ENCODE measurements around the gene EHMT1. TPM values are rescaled to one million over a fixed set of nuclear protein-coding genes. Genes with fewer than 3 reads are reported as not detected.

Gene EHMT1
- polyA plus RNA-seq, 1 experiment: 23.3 TPM

GRCh38 chr9:137813167-137813566 lies 194.4 kb downstream of the EHMT1 start:
- DNase-seq (ENCODE audit: low read depth): no peak
- CTCF ChIA-PET: no interaction called here
- POLR2A ChIA-PET: no interaction called here
- H3K27me3 ChIP-seq (ENCODE audit: control insufficient read depth, insufficient read depth, low read length): no peaks in the 10 kb centered on the region
- TF ChIP-seq CTCF (IDR thresholded peaks at IDR 0.05; ENCODE audit: insufficient read depth, low read depth, low read length): no peak
- no peak overlapping the region for H3K4me3 ChIP-seq (ENCODE audit: low read depth, low read length)
- peaks cover 49% of the 10 kb centered on the region for H3K36me3 ChIP-seq (ENCODE audit: control insufficient read depth, insufficient read depth, low read length)

GRCh38 chr9:137813651-137814415 lies 195.0 kb downstream of the EHMT1 start:
- no peak for DNase-seq (ENCODE audit: low read depth)
- H3K4me3 ChIP-seq (ENCODE audit: low read depth, low read length): no peak overlapping the region
- CTCF ChIA-PET: no interaction called here
- no peaks in the 10 kb centered on the region for H3K27me3 ChIP-seq (ENCODE audit: control insufficient read depth, insufficient read depth, low read length)
- peaks cover 48% of the 10 kb centered on the region for H3K36me3 ChIP-seq (ENCODE audit: control insufficient read depth, insufficient read depth, low read length)
- POLR2A ChIA-PET: no interaction called here
- no peak for TF ChIP-seq CTCF (IDR thresholded peaks at IDR 0.05; ENCODE audit: insufficient read depth, low read depth, low read length)

DNA sequence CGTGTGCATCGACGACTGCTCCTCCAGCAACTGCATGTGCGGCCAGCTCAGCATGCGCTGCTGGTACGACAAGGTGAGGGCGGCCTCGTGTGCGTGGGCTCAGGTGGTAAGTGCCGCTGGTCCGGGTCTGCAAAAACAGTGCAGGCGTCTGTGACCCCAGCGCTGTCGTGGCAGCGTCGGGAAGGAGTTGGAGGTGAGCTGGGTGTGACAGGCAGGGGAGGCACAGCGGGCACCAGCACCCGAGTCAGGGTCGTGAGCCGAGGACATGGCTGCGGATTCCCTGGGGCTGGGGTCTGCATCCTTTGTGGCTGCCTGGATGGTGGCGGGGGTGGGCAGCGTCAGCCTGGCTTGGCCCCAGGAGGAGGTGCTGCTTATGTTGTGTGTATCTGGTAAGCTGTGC lies 195.6 kb downstream of the EHMT1 start:
- no peak for TF ChIP-seq CTCF (IDR thresholded peaks at IDR 0.05; ENCODE audit: insufficient read depth, low read depth, low read length)
- POLR2A ChIA-PET: no interaction called here
- CTCF ChIA-PET: no interaction called here
- H3K36me3 ChIP-seq (ENCODE audit: control insufficient read depth, insufficient read depth, low read length): peaks cover 46% of the 10 kb centered on the region
- H3K4me3 ChIP-seq (ENCODE audit: low read depth, low read length): no peak overlapping the region
- no peak for DNase-seq (ENCODE audit: low read depth)
- no peaks in the 10 kb centered on the region for H3K27me3 ChIP-seq (ENCODE audit: control insufficient read depth, insufficient read depth, low read length)

- no peak overlapping the region for H3K4me3 ChIP-seq (ENCODE audit: low read depth, low read length)
- TF ChIP-seq CTCF (IDR thresholded peaks at IDR 0.05; ENCODE audit: insufficient read depth, low read depth, low read length): no peak
- ChIA-PET POLR2A (no interaction called here), CTCF (no interaction called here)
- H3K36me3 ChIP-seq (ENCODE audit: control insufficient read depth, insufficient read depth, low read length): peaks cover 47% of the 10 kb centered on the region
- no peak for DNase-seq (ENCODE audit: low read depth)
- H3K27me3 ChIP-seq (ENCODE audit: control insufficient read depth, insufficient read depth, low read length): no peaks in the 10 kb centered on the region
Measured at GRCh38 chr9:137814841-137815240, 196.0 kb downstream of the EHMT1 start.

GRCh38 chr9:137815256-137816255 lies 196.8 kb downstream of the EHMT1 start:
- CTCF ChIA-PET: no interaction called here
- no peak overlapping the region for H3K4me3 ChIP-seq (ENCODE audit: low read depth, low read length)
- no peaks in the 10 kb centered on the region for H3K27me3 ChIP-seq (ENCODE audit: control insufficient read depth, insufficient read depth, low read length)
- POLR2A ChIA-PET: no interaction called here
- no peak for TF ChIP-seq CTCF (IDR thresholded peaks at IDR 0.05; ENCODE audit: insufficient read depth, low read depth, low read length)
- no peak for DNase-seq (ENCODE audit: low read depth)
- H3K36me3 ChIP-seq (ENCODE audit: control insufficient read depth, insufficient read depth, low read length): peaks cover 51% of the 10 kb centered on the region
